Stimulated activated CD8-positive, alpha-beta memory T cell treated with anti-CD3 and anti-CD28 coated beads, Interleukin-12 subunit alpha, Interleukin-12 subunit beta, amount 100 ng/mL, for 4 hours (primary cell): Measurements from ENCODE around the gene CD300A.

ENCODE experiments used
- DNase-seq: peaks from one replicate; pipeline ENCODE4 v3.0.0-alpha.2; 2020; ENCODE audit warnings: low read depth

Gene CD300A

GRCh38 chr17:74466111-74466827 lies at the start of gene CD300A:
TSS of gene CD300A (plus strand) at chr17:74466634. CDS start at chr17:74466704, 70 bp downstream.
- no peak for DNase-seq

GRCh38 chr17:74417178-74418045 lies 49.0 kb upstream of the CD300A start:
- no peak for DNase-seq

- DNase-seq: no peak
Measured at GRCh38 chr17:74419928-74420411, 46.5 kb upstream of the CD300A start.

- DNase-seq: no peak
Measured at GRCh38 chr17:74424117-74424516, 42.3 kb upstream of the CD300A start.

GRCh38 chr17:74424657-74425056 lies 41.8 kb upstream of the CD300A start:
- no peak for DNase-seq

GRCh38 chr17:74426551-74427047 lies 39.8 kb upstream of the CD300A start:
- DNase-seq: no peak

- no peak for DNase-seq
Measured at GRCh38 chr17:74427048-74427762, 39.2 kb upstream of the CD300A start.

- no peak for DNase-seq
Measured at GRCh38 chr17:74427763-74428153, 38.7 kb upstream of the CD300A start.

GRCh38 chr17:74429604-74430384 lies 36.6 kb upstream of the CD300A start:
- DNase-seq: no peak

- no peak for DNase-seq
Measured at GRCh38 chr17:74430385-74430705, 36.1 kb upstream of the CD300A start.

GRCh38 chr17:74430706-74431567 lies 35.5 kb upstream of the CD300A start:
- DNase-seq: no peak

- peak; percentile 33 for DNase-seq
Measured at GRCh38 chr17:74431568-74432423, 34.6 kb upstream of the CD300A start, which contains the start of gene GPRC5C. TSS of gene GPRC5C (plus strand) at chr17:74432088. CDS start at chr17:74439777, 7,689 bp downstream.

- DNase-seq: no peak
Measured at GRCh38 chr17:74432424-74432690, 34.1 kb upstream of the CD300A start.

GRCh38 chr17:74432766-74433391 lies 33.6 kb upstream of the CD300A start:
- DNase-seq: no peak

GRCh38 chr17:74433421-74434121 lies 32.9 kb upstream of the CD300A start:
- no peak for DNase-seq

GRCh38 chr17:74435775-74436359 lies 30.6 kb upstream of the CD300A start:
- DNase-seq: no peak

- no peak for DNase-seq
Measured at GRCh38 chr17:74437702-74438101, 28.7 kb upstream of the CD300A start.
